GM18861 (cell line): ENCODE results near the gene RENBP.

Experiments
- ATAC-seq: cut with Tn5 transposase; IDR thresholded peaks from one replicate; pipeline ENCODE4 v1.9.1; 2021; ENCODE audit not compliant: unreplicated experiment

The RENBP gene

DNA sequence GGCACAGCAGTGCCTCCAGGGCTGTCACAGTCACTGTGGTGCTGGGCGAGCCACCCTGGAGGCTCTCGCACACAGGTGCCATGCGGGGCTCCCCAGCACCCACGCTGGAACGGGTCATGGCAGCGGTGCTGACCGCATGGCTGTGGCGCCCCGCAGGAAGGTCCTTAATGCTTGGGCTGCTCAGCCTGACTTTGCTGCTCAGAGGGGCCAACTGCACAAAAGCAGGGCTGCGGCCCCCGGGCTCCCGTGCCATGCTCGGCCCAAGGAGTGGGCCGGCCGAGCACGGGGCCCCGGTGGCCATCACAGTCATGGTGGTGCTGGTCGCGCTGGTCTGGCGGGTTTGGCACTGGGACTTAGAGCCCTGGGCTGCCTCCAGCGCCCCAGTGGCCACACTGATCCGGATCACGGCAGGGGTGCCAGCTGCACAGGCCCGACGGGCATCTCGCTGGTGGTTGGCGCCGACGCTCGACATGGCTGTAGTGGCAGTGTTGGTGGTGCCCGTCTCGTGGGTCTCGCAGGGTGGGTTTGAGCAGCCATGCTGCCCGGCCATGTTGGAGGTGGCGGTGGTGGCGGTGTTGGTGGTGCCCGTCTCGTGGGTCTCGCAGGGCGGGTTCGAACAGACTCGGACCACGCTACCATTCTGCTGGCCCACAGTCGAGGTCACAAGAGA is 10.2 kb upstream of the RENBP start:
- ATAC-seq: no peak

DNA sequence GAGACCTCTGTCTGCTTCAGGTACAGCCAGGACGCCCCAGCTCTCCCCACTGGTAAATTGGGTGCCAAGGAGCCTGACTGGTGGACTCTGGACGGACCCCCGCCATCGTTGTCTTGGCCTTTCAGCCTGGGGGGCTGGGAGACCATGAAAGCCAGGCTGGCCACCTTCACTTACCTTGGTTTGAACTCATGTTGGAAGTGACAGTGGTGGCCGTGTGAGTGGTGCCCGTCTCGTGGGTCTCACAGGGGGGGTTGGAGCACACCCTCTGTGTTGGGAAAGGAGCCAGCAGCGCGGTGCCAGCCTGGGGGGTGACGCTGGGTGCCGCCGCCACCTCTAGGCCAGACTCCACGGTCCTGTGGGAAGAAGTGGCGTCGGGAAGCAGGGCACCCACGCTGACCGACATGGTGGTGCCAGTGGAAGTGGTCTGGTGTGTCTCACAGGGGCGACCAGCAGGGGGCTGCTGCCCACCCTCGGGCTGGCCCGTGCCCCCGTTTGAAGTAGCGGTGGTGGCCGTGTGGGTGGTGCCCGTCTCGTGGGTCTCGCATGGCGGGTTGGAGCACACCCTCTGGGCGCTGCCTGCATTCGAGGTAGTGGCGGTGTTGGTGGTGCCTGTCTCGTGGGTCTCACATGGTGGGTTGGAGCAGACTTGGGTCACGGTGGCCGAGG is 9.6 kb upstream of the RENBP start:
- no peak for ATAC-seq

DNA sequence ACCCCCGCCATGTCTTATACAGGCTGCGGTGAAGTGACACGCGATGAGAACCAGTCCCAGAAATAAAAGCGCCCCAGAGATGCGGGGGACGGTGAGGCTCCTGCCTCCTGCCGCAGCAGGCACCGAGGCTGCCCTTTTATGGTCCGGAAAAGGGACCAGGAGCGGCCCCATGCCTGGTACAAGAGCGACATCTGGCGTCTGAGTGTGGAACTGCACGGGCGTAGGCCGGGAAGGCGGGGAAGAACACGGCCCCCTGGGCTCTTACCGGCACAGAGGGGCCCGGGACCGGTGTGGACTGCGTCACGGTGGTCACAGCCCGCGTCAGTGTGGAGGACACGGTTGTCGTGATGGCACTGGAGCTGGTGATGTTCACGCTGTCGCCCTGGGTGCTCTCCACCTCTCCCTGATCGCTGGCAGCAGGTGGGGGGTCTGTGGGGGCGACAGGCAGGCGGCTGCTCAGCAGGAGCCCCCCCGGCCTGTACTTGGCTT is 8.9 kb upstream of the RENBP start:
- no peak for ATAC-seq

DNA sequence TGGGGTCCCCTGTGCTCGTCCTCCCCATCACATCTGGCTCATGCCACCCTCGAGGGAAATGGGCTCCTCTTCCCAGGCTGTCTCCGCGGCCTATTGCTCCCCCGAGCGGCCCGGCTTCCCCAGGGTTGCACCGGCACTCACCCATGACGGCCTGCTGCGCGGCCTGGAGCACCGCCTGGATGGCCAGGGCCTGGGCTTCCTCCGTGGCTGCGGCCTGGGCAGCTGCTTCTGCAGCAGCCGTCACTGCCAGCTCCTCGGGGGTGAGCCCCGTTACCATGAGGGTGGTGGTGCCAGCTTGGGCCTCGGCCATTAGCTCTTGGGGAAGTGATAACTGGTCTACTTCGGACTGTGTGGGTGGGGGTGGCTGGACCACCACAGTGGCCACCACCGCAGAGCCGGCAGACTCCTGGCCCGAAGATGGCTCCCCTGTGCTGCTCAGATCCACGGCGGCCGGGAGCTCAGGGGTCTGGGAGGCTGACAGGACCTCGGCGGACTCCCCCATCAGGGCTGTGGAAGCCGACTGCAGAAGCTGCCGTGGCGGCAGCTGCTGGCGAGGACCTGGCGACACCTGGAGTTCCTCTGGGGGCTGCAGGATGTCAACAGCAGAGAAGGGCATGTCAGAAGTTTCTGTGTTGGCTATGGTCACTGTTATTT is 8.1 kb upstream of the RENBP start:
- ATAC-seq: no peak

DNA sequence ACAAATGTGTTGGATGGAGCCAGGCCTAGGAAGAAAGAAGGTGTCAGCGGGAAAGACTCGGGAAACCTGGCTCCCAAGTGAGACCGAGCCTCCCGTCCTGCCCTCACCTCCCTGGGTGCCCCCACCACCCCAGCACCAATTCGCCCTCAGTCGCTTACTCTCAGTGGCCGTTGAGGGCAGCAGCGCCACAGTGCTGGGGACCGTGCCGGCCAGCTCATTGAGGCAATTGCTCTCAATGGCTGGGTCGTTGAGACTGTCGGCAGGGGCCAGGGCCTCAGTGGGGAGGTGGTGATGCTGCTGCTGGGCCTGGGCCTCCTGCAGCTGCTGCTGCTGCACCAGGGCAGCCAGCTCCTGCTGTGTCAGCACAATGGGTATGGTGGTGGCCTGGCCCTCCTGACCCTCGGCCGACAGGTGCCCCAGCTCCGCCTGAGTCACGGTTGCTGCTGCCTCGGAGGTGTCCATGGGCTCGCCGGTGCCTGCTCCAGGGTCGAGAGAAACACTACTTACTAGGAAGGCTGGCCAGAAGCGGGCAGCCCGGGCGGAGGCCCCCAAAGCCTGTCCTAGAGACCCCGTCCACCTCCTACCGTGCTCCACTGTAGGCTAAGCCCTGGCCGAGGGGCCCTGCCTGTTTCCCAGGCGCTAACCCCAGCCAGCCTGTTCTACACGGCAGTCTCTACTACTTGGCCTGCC is 7.4 kb upstream of the RENBP start:
- ATAC-seq: no peak

DNA sequence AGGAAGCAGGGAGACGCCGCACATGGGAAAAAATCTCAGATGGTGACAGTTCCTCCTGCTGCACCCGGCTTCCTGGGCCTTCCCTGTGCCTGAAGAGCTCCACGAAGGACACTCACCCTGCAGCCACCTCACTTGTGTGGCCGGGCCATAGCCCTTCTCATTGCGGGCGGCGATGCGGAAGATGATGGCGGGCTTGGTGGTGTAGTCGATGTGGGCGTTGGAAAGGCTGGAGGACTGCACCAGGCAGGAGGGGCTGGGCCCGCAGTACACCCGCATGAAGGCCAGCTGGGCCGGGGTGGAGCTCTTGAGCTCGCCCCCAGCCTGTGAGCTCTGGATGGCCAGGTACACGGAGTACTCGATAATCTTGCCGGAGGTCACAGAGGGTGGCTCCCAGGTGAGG is 5.7 kb upstream of the RENBP start:
- no peak for ATAC-seq

DNA sequence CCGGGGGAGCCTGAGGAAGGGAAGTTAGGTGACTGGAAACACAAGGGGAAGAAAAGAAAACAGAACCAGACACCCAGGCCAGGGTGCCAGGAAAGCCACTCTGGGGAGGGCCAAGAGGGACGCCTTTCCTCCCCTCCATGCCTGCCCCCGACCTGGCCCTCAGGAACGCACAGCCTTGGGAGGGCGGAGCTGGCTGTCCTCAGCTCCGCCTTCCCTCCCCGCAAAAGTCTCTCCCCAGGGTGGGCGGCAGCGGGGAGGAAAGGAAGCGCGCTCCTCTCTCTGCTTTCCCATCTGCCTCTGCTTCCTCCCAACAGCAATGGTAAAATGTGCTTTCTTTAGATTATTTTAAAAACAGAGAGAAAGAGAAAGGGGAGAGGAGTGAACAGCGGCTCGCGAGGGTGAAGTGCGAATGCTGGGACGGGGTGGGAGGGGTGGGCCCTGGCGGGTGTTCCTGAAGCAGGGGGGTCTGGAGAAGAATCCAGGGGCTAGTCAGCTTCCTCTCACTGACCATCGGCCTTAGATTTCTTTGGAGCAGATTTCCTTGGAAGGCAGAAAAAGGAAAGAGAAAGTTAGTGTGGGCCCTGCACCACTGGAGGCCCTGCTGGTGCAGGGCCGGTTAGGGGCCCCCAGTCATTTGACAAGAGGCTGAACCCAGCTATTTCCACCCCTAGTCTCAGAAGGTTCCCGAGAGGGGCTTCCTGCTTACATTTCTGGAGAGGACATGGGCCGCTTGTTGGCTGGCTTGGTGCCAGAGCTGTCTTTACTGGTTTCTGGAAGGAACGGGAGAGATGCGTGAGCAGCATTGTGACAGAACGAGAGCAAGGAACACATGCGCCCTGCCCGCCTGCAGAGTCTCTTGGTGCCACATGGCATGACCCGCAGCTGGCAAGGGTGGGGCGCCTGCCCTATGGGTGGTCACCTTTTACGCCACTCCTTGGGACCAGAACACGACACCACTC is 4.7 kb upstream of the RENBP start:
- no peak for ATAC-seq

DNA sequence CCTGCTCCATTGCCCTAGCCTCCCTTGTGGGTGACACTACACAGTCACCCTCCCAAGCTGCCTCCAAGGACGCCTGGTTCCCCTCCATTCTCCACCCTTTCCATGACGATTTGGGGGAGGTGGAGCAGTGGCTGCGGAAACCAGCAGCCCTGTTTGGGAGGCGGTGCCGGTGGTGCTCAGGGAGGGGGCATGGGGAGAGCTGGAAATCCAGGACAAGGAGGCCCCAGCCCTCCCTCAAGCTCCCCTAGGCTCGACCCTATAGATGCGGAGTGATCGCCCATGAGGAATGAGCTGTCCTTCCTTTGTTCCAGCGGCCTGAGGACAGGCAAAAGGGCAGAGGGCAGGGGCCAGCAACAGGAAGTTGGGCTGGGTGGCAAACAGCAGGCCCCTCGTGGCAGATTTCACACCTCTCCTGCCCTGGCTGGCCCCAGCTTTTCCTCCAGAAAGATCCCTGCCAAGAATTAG is 3.6 kb upstream of the RENBP start:
- no peak for ATAC-seq

DNA sequence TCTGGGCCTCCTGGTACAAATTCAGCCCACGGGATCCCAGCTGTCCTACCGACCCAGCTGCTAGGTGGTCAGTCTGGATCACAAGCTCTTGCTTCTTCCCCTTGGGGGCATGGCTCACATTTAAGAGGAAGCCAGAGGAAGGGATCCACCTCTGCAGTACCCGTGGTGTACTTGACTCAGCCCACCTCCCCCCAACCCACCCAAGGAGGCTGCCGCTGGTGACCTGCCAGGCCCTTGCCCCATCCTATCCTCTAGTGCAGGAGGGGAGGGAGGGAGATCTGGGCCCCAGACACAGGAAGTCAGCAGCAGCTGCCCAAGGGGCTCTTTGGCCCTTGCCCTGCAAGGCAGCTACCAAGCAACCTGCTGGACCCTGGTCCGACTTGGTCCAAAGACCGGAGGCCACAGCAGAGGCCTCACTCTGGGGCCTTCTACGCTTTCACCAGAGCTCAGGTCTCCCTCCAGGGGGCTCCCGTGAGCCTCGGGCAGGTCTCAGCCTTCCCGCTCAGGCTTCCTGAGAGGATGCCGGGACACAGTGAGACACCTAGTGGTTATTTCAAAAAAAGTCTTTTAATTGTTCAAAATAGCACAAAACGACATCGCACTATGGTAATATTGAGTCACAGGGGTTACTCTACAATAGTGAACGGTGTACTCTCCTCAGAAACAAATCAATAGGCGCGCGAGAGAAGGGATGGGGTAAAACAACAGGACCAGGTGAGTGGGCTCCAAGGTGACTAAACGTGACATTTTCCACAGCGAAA is 2.7 kb upstream of the RENBP start:
- peak; percentile 59 for ATAC-seq

DNA sequence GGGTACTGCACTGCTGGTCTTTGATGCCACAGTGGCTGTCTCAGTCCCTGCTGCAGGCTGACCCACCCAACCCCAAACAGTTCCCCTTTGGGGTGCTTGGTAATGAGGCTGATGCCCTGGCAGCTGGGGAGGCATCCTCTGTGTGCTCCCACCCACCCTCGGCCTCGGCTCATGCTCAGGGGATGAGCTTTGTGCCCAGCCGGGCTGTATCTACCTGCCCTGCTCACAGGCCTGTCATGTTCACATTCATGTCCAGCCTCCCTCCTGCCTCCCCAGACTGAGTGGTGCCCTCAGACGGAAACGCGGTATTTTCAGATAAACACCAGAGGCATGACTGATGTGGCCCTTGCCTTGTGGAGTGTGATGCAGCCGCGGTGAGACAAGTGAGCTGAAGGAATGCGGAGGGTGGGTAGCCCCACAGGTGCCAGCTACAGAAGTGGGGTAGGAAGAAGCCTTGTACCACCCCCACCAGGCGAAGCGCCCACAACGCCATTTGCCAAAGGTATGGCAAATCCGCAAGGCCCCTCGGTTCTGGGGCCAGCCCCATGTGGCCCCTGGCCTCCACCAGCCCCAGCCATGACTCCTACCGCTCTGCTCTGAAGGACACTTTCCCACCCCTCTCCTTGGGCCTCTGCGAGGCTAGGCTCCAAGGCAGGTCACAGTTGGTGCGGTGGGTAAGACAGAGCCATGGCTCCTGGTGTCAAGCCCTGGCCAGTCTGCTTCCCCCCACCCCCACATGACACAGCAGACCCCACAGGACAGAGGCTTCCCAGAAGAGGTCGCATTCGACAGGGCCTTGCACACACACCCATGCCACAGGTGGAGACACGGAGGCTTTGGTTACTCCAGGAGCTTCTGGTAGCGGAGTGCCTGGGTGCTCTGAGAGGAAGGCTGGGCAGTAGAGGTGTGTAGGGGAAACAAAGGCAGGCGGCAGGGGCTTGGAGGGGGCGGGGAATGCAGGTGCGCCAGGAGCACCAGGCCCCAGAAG is 1.8 kb upstream of the RENBP start:
- ATAC-seq: no peak

DNA sequence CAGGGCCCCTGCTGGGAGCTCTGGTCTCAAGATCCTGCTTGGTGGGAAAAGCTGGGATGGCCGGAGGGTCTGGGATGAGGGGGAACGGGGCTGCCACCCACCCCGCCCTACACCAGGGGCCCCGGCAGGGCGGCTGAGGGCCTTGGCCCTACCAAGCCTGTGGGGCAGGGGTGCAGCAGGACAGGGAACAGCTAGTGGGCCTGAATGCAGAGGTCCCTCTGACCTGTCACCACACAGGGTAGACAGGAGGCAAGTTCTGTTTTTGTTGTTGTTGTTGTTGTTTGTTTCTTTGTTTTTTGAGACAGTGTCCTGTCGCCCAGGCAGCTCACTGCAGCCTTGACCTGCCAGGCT is 332 bp upstream of the RENBP start:
- no peak for ATAC-seq

DNA sequence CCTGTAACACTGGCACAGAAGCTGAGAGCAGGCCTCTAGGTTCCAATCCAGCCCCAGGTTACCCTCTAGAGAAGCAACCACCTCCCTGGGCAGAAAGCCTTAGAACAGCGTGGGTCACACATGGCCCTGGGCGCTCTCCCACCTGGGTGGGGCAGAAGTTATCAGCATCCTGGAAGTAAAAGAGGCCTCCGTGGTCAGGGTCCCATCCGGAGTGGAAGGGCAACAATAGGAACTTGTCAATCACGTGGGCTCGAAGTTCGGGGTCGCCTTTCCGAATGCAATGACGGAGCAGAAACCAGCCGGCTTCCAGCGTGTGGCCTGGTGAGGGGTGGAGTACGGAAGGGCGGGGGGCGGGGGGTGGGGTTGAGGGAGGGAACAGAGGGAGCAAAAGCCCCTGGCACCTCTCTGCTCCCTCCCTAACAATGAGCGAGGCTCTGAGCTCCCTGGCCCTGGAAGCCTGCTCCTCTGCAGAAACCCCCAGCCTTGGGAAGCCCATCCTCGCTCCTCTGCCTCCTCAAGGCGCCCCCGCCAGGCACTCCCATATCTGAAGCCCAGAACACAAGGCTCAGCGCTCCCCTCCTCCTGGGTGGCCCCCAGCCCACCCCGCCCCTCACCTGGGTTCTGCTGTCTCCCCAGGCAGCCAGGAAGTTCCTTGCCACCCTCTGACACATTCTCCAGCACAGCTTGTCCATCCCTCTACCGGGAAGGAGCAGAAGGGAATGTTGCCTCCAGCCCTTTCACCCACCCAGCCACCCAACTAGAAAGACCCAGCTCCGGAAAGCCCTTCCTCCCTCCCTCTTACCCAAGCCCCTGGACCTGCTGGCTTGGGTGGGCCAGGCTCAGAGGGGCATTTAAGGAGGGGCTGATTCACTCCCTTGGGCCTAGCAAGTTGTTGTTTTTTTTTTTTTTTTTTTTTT is 2.8 kb downstream of the RENBP start:
- no peak for ATAC-seq

DNA sequence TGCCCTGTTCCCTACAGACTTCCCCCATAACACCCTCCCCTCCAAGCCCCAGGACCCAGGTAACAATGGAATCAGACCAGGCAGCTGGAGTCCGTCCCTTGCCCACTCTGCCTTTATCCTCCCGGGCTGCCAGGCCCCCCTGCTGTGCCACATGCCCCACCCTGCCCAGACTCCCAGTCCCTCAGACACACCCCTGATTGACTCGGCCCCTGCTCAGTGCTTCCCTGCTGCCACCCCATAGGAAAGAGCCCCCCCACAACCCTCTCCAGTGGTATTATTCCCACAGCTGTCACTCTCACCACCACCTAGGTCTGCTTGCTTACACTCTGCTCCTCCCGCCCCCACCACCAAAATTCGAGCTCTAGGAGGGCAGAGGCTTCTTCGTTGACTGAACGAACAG is 4.9 kb downstream of the RENBP start:
- no peak for ATAC-seq

DNA sequence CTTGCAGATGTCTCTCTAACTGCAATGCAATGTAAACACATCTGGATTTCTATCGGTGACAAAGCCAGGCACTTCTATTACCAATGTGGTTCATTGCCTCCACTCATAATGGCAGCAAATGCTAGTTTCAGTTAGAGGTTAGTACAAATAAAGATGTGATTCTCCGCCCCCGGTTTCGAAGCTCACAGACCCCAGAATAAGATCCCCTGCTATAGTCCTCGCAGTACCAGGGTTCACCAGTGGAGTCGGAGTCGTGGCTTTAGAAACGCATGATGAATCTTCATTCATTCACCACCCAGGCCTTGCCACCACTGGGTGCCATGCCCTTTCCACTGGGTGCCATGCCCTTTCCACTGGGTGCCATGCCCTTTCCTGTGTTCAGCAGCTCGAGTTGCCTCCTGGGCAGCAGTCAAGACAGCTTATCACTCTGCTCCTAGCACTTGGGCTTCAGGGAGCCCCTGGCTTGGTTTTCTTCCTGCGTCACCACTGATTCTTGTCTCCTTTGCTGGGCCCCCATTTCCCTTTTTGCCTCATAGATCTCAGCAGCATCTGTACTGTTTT is 6.1 kb downstream of the RENBP start:
- no peak for ATAC-seq

DNA sequence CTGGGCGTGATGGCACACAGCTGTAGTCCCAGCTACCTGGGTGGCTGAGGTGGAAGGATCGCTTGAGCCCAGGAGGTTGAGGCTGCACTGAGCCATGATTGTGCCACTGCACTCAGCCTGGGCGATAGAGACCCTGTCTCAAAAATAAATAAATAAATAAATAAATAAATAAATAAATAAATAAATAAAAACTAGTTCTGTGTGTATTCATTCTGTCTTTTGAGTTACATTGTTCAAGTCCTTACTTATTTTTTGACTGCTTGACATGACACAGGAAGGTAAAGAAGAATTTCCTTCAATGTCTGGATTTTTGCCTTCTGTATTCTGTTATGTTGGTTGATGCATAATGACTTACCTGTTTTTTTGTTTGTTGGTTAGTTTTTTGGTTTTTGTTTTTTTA is 7.4 kb downstream of the RENBP start:
- no peak for ATAC-seq

DNA sequence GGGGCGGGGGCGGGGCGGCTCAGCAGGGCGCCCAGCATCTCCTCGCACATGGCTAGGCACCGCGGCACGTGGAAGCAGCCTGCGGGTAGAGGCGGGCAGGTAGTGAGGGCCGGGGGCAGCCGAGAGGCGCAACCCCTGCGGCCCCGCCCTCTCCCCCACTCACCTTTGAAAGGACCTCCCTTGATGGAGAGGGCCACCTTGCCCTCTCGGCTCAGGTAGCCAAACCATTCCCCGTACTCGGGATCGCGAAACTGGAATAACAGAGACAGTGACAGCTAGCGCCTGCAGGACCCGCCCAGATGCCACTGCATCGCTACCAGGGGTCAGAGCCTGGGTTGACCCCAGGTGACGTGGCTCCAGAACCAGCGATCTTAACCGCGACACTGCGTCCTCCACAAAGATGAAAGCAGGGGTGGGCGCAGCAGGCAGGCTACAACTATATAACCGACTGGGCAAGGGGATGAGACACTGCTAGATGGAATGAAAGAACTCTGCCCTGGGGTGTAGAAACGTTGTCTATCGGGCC is 9.1 kb downstream of the RENBP start:
- no peak for ATAC-seq

DNA sequence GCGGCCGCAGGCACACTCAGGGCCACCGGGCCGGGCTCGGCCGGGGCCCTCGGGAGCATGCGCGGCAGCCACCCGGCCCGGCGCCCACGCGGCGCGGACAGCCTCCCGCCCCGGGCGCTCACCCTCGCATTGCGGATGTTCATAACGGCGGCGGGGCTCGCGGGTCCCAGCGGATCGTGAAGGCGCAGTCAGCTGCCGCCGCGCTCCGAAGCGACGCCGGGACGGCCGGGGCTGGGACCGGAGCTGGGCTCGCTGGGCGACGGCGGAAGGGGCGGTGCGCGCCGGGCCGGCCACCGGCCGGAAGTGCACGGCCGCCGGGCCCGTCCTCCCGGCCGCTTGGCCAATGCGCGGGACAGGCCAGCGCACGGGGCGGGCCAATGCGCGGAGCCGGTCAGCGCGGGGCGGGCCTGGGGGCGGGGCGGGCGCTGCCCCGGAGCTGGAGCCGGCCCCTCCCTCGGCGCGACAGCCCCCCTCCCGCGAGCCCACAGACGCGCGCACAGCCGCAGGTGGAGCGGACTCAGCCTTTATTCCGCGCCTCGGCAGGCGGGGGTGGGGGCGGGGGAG is 9.6 kb downstream of the RENBP start, which contains the start of gene NAA10:
TSS of gene NAA10 (minus strand) at position 276 of the 564 bp plus-strand sequence. CDS start at position 143, 133 bp downstream.
- ATAC-seq: no peak
